GM19193 (cell line): ENCODE data around the gene TBXAS1.

Source experiments
- POLR2A ChIP-seq: IDR thresholded peaks from 4 replicates; pipeline ENCODE4 v1.6.1; 2011; ENCODE audit not compliant: insufficient read depth, insufficient read length; ENCODE audit errors: extremely low read depth

The TBXAS1 gene

GRCh38 chr7:140060788-140061606, 231.9 kb downstream of the TBXAS1 start:
- TF ChIP-seq POLR2A = no peak

GRCh38 chr7:140061607-140061930, 232.5 kb downstream of the TBXAS1 start:
- TF ChIP-seq POLR2A = no peak

GRCh38 chr7:140062118-140062527, 233.1 kb downstream of the TBXAS1 start:
- TF ChIP-seq POLR2A = no peak

- TF ChIP-seq POLR2A = peak; percentile 77
Measured at GRCh38 chr7:140062528-140063299, 233.7 kb downstream of the TBXAS1 start, which contains the start of gene PARP12. Gene PARP12, minus strand, starts transcription at chr7:140062951. Its CDS starts 104 bp downstream, at chr7:140062847.

- no peak for TF ChIP-seq POLR2A
Measured at GRCh38 chr7:140067052-140067451, 238.0 kb downstream of the TBXAS1 start.

GRCh38 chr7:140068033-140068432, 239.0 kb downstream of the TBXAS1 start:
- TF ChIP-seq POLR2A = no peak

GRCh38 chr7:140069298-140069949, 240.4 kb downstream of the TBXAS1 start:
- TF ChIP-seq POLR2A = no peak
